GM12878 (cell line): ENCODE results near the gene TBCE. TPM values are rescaled to one million over a fixed set of nuclear protein-coding genes. Genes with fewer than 3 reads are reported as not detected.

ENCODE experiments used
- CBX5 ChIP-seq: sonication (generic); IDR thresholded peaks from 2 replicates; pipeline ENCODE4 v1.6.1; 2016; ENCODE audit warnings: low read depth, moderate library complexity, mild to moderate bottlenecking, inconsistent platforms
- CREB1 ChIP-seq: IDR thresholded peaks from 2 replicates; pipeline ENCODE4 v1.6.1; 2012; ENCODE audit warnings: low read depth, mild to moderate bottlenecking, inconsistent platforms
- ELK1 ChIP-seq: IDR thresholded peaks from 2 replicates; pipeline ENCODE4 v1.6.1; 2012; ENCODE audit warnings: low read depth, low read length, improper control_type of control experiment
- EP300 ChIP-seq, 2 experiments: fragments of 150-350 bp in 1 of 2; IDR thresholded peaks; 2 replicates each; pipeline ENCODE4 v1.6.1; 2011 to 2012; ENCODE audit warnings: low read depth in 2 of 2, low read length in 2 of 2, borderline replicate concordance in 1 of 2, improper control_type of control experiment in 1 of 2, inconsistent platforms in 1 of 2; ENCODE audit not compliant: control insufficient read depth in 1 of 2
- GABPA ChIP-seq: IDR thresholded peaks from 2 replicates; pipeline ENCODE4 v1.6.1; 2014; ENCODE audit warnings: antibody characterized with exemption, low read depth, mild to moderate bottlenecking, inconsistent platforms
- HCFC1 ChIP-seq: fragments of 150-350 bp; IDR thresholded peaks from 2 replicates; pipeline ENCODE4 v1.6.1; 2014; ENCODE audit warnings: low read length
- NFIC ChIP-seq: IDR thresholded peaks from 2 replicates; pipeline ENCODE4 v1.6.1; 2012; ENCODE audit warnings: low read depth, mild to moderate bottlenecking, inconsistent platforms, low read length, moderate library complexity
- NRF1 ChIP-seq: conservative IDR thresholded peaks from 2 replicates; pipeline ENCODE4 v1.6.1; 2011; ENCODE audit warnings: mild to moderate bottlenecking, low read depth, low read length, improper control_type of control experiment
- PBX3 ChIP-seq: IDR thresholded peaks from 2 replicates; pipeline ENCODE4 v1.6.1; 2011; ENCODE audit warnings: mild to moderate bottlenecking, low read depth, low read length, moderate library complexity; ENCODE audit not compliant: insufficient replicate concordance
- POLR2AphosphoS2 ChIP-seq: IDR thresholded peaks from 2 replicates; pipeline ENCODE4 v1.6.1; 2011; ENCODE audit warnings: low read depth, mild to moderate bottlenecking, low read length, improper control_type of control experiment, moderate library complexity
- RAD21 ChIP-seq: IDR thresholded peaks from 2 replicates; pipeline ENCODE4 v1.6.1; 2011; ENCODE audit warnings: mild to moderate bottlenecking, low read depth, low read length, moderate library complexity; ENCODE audit not compliant: insufficient read depth
- SP1 ChIP-seq: IDR thresholded peaks from one replicate; pipeline ENCODE4 v1.6.1; 2011; ENCODE audit warnings: low read depth, low read length
- TBL1XR1 ChIP-seq: IDR thresholded peaks from 2 replicates; pipeline ENCODE4 v1.6.1; 2012; ENCODE audit warnings: low read depth, low read length, improper control_type of control experiment
- USF2 ChIP-seq: IDR thresholded peaks from 2 replicates; pipeline ENCODE4 v1.6.1; 2011; ENCODE audit warnings: low read depth, low read length, improper control_type of control experiment, borderline replicate concordance
- YBX1 ChIP-seq: fragments of 450-650 bp; IDR thresholded peaks from 2 replicates; pipeline ENCODE4 v1.6.1; 2016; ENCODE audit warnings: antibody characterized with exemption
- ZBED1 ChIP-seq: IDR thresholded peaks from 2 replicates; pipeline ENCODE4 v1.6.1; 2016; ENCODE audit warnings: borderline replicate concordance
- ZBTB33 ChIP-seq: fragments of 450-650 bp; IDR thresholded peaks from 2 replicates; pipeline ENCODE4 v1.6.1; 2017; ENCODE audit warnings: mild to moderate bottlenecking
- ZNF384 ChIP-seq: IDR thresholded peaks from 2 replicates; pipeline ENCODE4 v1.6.1; 2012; ENCODE audit warnings: low read depth, mild to moderate bottlenecking, low read length, improper control_type of control experiment, borderline replicate concordance
- ZNF687 ChIP-seq: fragments of 450-650 bp; IDR thresholded peaks from 2 replicates; pipeline ENCODE4 v1.6.1; 2017; ENCODE audit warnings: mild to moderate bottlenecking, moderate library complexity
- ZSCAN29 ChIP-seq: fragments of 450-650 bp; IDR thresholded peaks from 2 replicates; pipeline ENCODE4 v1.6.1; 2017; ENCODE audit warnings: mild to moderate bottlenecking, moderate library complexity
- polyA plus RNA-seq, 11 experiments: library from polyadenylated mRNA; depleted of rRNA in 4 of 11; unstranded in 6 of 11; stranded (reverse) in 5 of 11; fragments of >200 nt; fragmentation: Nextera tagmentation in 4 of 11; fragmentation: Illumina TruSeq in 1 of 11; extraction: Ambion mirVana in 4 of 11; extraction: Trizol in 1 of 11; gene quantifications; 1 replicate in 1 of 11; 2 replicates in 10 of 11; pipeline versions ENCODE4 v1.2.1 to v1.2.3, GENCODE V29; 2011 to 2016; ENCODE audit warnings: inconsistent platforms in 2 of 11, missing spikeins in 2 of 11, low read depth in 1 of 11
- total RNA-seq, 4 experiments: library from RNA; depleted of rRNA in 3 of 4; stranded (reverse); fragments of >200 nt in 3 of 4; fragmentation: Illumina TruSeq in 1 of 4; extraction: Trizol in 1 of 4; gene quantifications; 2 replicates each; pipeline versions ENCODE4 v1.2.1 to v1.2.3, GENCODE V29; 2013 to 2021

The TBCE gene
- total and polyA plus RNA-seq, 10 of the 15 experiments (the other 5 are each of a cell fraction or from before 2014, with no cell fraction given): 22.7 to 48.7 (median 29.2) TPM

- TF ChIP-seq ZNF687 (0 out of 2 replicates have a peak, but pooled peaks have one; percentile 7), CREB1 (peak; percentile 80), NFIC (no peak), ZBTB33 (no peak), ZSCAN29 (peak; percentile 88), NRF1 (peak; percentile 51), USF2 (no peak; the same call in 1 of the 2 replicates), RAD21 (no peak), CBX5 (no peak), POLR2AphosphoS2 (peak; percentile 79), GABPA (peak; percentile 90), TBL1XR1 (peak; percentile 72), ZBED1 (0 out of 2 replicates have a peak, but pooled peaks have one; percentile 14), YBX1 (no peak), HCFC1 (peak; percentile 86), SP1 (peak; percentile 62), PBX3 (peak; percentile 35), ZNF384 (peak; percentile 62; the same call in 1 of the 2 replicates), ELK1 (peak; percentile 47; the same call in 1 of the 2 replicates), EP300 (IDR thresholded peaks at IDR 0.05; ENCODE audit: borderline replicate concordance in 1 of 2, control insufficient read depth in 1 of 2, low read depth in 2 of 2, low read length in 2 of 2) (no peak)
Observed at GRCh38 chr1:235328271-235329138, 38.7 kb upstream of the TBCE start, which contains the start of gene GGPS1 (continued).
